ENCODE results near the gene GAN. TPM values are rescaled to one million over a fixed set of nuclear protein-coding genes. Genes with fewer than 3 reads are reported as not detected.

Gene GAN
- total and polyA plus RNA-seq, 10 of the 15 experiments (the other 5 are each of a cell fraction or from before 2014, with no cell fraction given): 0.42 to 8.4 (median 2.5) TPM

- H2AFZ ChIP-seq (ENCODE audit: control insufficient read depth, low read depth, low read length): no peak overlapping the region
- H3K27me3 ChIP-seq (replicated peaks in 1 of 2; ENCODE audit: control insufficient read depth in 2 of 2, insufficient read depth in 2 of 2, low read length in 1 of 2): no peaks in the 10 kb centered on the region
- no peaks in the 10 kb centered on the region for H3K4me1 ChIP-seq (ENCODE audit: control insufficient read depth, insufficient read depth, low read length)
- CTCF ChIA-PET: no interaction called here
- POLR2A ChIA-PET: no interaction called here
- no peaks in the 10 kb centered on the region for H4K20me1 ChIP-seq (ENCODE audit: control insufficient read depth, insufficient read depth)
- FAIRE-seq: no peak
- intact Hi-C loops (cut with micrococcal nuclease; ENCODE audit: unreplicated experiment): no loop called here
- DNase-seq (ENCODE audit: low read depth, low spot score): no peak
- H3K27ac ChIP-seq (ENCODE audit: control insufficient read depth, insufficient read depth): no peak overlapping the region
- in situ Hi-C loops (cut with MboI): no loop called here
- no peak overlapping the region for H3K4me2 ChIP-seq (ENCODE audit: control insufficient read depth, insufficient read depth)
- no peaks in the 10 kb centered on the region for H3K36me3 ChIP-seq (ENCODE audit: control insufficient read depth in 2 of 2, insufficient read depth in 2 of 2, low read length in 1 of 2)
- WGBS (ENCODE audit: insufficient coverage, insufficient replicate concordance, low lambda C conversion rate, missing lambda C conversion rate): 54% methylated on average over 7 of the region's 7 CpGs
- no TSS peak for BruUV-seq (replicated peaks)
- H3K9me3 ChIP-seq (replicated peaks; ENCODE audit: control insufficient read depth, insufficient read depth, low read length): no peaks in the 10 kb centered on the region
- H3K9ac ChIP-seq (ENCODE audit: control insufficient read depth, insufficient read depth, low read length): no peak overlapping the region
- SMC1A ChIA-PET (ENCODE audit: uncharacterized antibody, unreplicated experiment): no interaction called here
- no peaks in the 10 kb centered on the region for H3K79me2 ChIP-seq (ENCODE audit: control insufficient read depth, insufficient read depth, low read length)
- no peak for TF ChIP-seq SKIL (IDR thresholded peaks at IDR 0.05; ENCODE audit: low read depth, poor library complexity, severe bottlenecking)
- no peak for TF ChIP-seq PBX3 (IDR thresholded peaks at IDR 0.05; ENCODE audit: insufficient replicate concordance, low read depth, low read length)
- TF ChIP-seq IRF3 (IDR thresholded peaks at IDR 0.05): no peak
- no peak for TF ChIP-seq TCF7 (IDR thresholded peaks at IDR 0.05; ENCODE audit: borderline replicate concordance)
- TF ChIP-seq PRDM15 (CRISPR knock-in tag; IDR thresholded peaks at IDR 0.05): no peak
- TF ChIP-seq RELA (IDR thresholded peaks at IDR 0.05; ENCODE audit: borderline replicate concordance, partially characterized antibody): no peak
- TF ChIP-seq HCFC1 (IDR thresholded peaks at IDR 0.05; ENCODE audit: low read length): no peak
- no peak for TF ChIP-seq MAX (IDR thresholded peaks at IDR 0.05; ENCODE audit: low read depth, low read length)
- TF ChIP-seq CREB1 (IDR thresholded peaks at IDR 0.05; ENCODE audit: low read depth): no peak
- TF ChIP-seq KLF5 (IDR thresholded peaks at IDR 0.05; ENCODE audit: partially characterized antibody): no peak
- no peak for TF ChIP-seq RELB (IDR thresholded peaks at IDR 0.05; ENCODE audit: low read depth)
- TF ChIP-seq CHD4 (IDR thresholded peaks at IDR 0.05): no peak
- no peak for TF ChIP-seq PAX8 (IDR thresholded peaks at IDR 0.05)
- ATAC-seq: no peak
- no peak overlapping the region for H3K4me3 ChIP-seq
- RAD21 ChIA-PET (ENCODE audit: unreplicated experiment): no interaction called here
Observed at GRCh38 chr16:81296631-81297030, 18.1 kb upstream of the GAN start.
